RWPE1 (cell line): ENCODE results near the gene CYTIP.
A peak's percentile ranks its signal among the peaks of the same experiment; 100 is the strongest.
"Not testable (repeated sequence)": the region's sequence is repeated elsewhere in the genome, so short reads cannot be mapped to it uniquely, and the experiment has no call there.

ENCODE experiments used
- CTCF ChIA-PET: fragments of 350-600 bp; sonication (Branson Sonifier 250); formaldehyde crosslinking; extraction: SDS; loops from one replicate; lab custom pipeline; 2021; lab: Yijun Ruan, JAX
- POLR2A ChIA-PET: fragments of 400-600 bp; formaldehyde crosslinking; extraction: SDS; loops from one replicate; lab custom pipeline; 2020; ENCODE audit warnings: antibody characterized with exemption; ENCODE audit not compliant: low non-redundant PET; lab: Yijun Ruan, JAX
- DNase-seq: peaks from one replicate; pipeline ENCODE4 v3.0.0; 2012; ENCODE audit warnings: low spot score
- H3K27ac ChIP-seq: fragments of 450-650 bp; 2 replicates; pipeline ENCODE4 v1.5.1; 2017
- TF ChIP-seq, protein P1 (sequence below): fragments of 450-650 bp; conservative IDR thresholded peaks from 2 replicates; pipeline ENCODE4 v1.5.1; 2017; ENCODE audit warnings: low read depth, mild to moderate bottlenecking

Gene CYTIP

DNA sequence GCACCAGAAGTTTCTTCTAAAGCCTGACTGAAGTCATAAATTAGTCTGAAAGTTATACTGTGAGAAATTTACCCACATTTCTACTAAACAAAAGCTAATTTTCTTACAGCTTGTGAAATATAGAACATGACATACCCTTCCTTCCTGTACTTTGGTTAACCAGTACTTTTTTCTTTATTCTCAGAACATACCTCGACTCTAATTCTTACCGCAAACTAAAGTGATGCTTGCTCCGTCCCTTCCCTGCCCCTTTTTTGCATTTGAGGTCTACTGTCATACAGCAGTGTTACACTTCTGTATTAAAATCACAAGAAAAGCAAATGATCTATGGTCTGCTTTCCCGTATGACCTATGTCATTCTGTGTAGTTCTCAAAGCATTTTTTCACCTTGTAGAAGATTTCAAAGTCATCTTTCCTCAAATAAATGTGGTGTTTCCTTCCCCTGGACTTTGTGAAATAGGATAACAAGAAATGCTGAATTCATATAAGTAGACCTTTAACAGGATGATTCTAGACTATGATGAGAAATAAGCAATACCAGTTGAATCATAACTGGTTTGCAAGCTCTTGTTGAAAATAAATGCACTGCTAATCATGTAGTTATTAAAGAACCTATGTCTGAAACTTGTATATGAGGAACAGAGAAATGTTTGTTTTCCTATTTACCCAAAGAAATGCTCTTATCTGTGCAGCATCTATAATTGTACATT, 30.4 kb downstream of the CYTIP start:
- POLR2A ChIA-PET, result no interaction called here
- CTCF ChIA-PET, result no interaction called here

DNA sequence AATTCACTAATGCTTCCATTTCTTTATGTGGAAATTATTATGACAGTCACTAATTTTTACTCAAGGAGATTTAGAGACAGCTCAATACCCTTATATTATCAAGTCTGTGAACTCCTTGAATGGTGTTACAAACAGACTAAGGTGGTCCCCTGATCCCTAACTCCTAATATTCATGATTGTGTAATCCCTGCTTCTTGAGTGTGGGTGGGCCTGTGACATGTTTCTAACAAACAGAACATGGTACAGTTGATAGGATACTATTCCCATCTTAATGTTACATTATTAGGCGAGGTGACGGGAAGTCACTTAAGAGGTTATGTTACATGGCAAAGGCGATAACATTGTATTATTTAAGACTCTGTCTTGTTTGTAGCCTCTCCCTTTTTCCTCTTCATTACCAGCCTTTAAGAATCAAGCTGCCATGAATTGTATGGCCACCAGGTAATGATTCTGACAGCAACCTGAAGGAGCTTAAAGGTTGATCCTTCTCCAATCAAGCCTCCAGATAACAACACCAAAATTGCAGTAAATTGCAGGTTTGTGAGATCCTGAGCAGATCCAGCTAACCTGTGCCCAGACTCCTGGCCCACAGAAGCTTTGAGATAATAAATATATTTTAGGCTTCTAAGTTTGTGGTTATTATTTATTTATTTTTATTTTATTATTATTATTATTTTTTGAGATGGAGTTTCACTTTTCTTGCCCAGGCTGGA, 32.1 kb downstream of the CYTIP start:
- DNase-seq, result no peak
- H3K27ac ChIP-seq, result no peak overlapping the region
- ChIA-PET CTCF (no interaction called here), POLR2A (no interaction called here)
- TF ChIP-seq, protein P1, sequence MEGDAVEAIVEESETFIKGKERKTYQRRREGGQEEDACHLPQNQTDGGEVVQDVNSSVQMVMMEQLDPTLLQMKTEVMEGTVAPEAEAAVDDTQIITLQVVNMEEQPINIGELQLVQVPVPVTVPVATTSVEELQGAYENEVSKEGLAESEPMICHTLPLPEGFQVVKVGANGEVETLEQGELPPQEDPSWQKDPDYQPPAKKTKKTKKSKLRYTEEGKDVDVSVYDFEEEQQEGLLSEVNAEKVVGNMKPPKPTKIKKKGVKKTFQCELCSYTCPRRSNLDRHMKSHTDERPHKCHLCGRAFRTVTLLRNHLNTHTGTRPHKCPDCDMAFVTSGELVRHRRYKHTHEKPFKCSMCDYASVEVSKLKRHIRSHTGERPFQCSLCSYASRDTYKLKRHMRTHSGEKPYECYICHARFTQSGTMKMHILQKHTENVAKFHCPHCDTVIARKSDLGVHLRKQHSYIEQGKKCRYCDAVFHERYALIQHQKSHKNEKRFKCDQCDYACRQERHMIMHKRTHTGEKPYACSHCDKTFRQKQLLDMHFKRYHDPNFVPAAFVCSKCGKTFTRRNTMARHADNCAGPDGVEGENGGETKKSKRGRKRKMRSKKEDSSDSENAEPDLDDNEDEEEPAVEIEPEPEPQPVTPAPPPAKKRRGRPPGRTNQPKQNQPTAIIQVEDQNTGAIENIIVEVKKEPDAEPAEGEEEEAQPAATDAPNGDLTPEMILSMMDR, result no peak

More for the DNA sequence above, 30.4 kb downstream of the CYTIP start:
- DNase-seq, result no peak
- no peak overlapping the region for H3K27ac ChIP-seq
- TF ChIP-seq, protein P1, result no peak

DNA sequence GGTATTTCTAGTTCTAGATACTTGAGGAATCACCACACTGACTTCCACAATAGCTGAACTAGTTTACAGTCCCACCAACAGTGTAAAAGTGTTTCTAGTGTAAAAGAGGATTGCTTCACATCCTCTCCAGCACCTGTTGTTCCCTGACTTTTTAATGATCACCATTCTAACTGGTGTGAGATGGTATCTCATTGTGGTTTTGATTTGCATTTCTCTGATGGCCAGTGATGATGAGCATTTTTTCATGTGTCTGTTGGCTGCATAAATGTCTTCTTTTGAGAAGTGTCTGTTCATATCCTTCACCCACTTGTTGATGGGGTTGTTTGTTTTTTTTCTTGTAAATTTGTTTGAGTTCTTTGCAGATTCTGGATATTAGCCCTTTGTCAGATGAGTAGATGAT, 38.5 kb downstream of the CYTIP start:
- POLR2A ChIA-PET, H3K27ac ChIP-seq, DNase-seq: not testable (repeated sequence)
- CTCF ChIA-PET, result interaction anchor here (0.8 kb wide), 1 partner anchor 50 kb away, joined by 3 read pairs; no protein-coding TSS in a partner anchor

DNA sequence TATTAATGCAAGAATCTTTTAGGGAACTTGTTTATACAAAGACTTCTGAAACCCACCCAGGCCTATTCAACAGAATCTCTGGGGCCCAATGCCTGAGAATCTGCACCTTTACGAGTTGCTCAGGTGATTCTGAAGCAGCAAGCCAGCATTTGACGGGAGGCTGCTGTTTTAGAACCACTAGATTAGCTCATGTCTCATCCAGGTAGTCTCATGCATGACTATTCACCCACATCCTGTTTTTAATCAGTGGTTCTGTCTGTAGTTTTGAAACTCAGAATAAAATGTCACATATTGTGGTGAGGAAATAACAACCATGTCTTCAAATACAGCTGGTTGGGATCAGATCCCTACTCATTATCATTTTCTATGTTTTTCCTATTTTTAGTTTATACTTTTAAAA, 39.5 kb downstream of the CYTIP start:
- ChIA-PET CTCF (no interaction called here), POLR2A (interaction anchor here (0.6 kb wide), 1 partner anchor 916 kb away, joined by 3 read pairs; no protein-coding TSS in a partner anchor)
- peak; percentile 8 for DNase-seq
- TF ChIP-seq, protein P1, result no peak
- H3K27ac ChIP-seq, result no peak overlapping the region

DNA sequence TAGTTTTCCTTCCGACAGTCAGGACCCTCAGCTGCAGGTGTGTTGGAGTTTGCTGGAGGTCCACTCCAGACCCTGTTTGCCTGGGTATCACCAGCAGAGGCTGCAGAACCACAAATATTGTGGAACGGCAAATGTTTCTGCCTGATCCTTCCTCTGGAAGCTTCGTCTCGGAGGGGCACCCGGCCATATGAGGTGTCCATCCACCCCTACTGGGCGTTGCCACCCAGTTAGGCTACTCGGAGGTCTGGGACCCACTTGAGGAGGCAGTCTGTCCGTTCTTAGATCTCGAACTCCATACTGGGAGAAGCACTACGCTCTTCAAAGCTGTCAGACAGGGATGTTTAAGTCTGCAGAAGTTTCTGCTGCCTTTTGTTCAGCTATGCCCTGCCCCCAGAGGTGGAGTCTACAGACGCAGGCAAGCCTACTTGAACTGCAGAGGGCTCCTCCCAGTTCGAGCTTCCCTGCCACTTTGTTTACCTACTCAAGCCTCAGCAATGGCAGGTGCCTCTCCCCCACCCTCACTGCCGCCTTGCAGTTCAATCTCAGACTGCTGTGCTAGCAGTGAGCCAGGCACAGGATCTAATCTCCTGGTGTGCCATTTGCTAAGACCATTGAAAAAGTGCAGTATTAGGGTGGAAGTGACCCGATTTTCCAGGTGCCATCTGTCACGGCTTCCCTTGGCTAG, 40.9 kb downstream of the CYTIP start:
- DNase-seq, CTCF ChIA-PET, H3K27ac ChIP-seq: not testable (repeated sequence)

DNA sequence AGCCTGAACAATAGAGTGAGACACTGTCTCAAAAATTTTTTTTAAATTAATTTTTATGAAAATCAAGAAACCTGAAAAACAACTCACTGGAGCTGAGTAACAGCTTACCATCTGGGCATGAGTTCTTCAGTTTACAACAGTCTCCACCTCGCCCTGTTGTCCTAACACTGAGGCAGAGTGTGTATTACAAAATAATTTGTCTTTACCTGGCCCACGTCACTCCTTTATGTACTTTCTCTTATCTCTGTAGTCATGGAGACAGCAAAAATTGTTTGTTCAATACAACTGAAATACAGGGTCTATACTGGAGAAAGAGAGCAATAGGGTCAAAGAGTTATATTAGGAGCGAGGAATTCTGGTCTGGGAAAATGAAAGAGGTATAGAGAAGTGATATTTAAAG, 48.1 kb downstream of the CYTIP start:
- TF ChIP-seq, protein P1, result no peak
- no peak overlapping the region for H3K27ac ChIP-seq
- ChIA-PET CTCF (no interaction called here), POLR2A (no interaction called here)
- DNase-seq, result no peak

More for the DNA sequence above, 40.9 kb downstream of the CYTIP start:
- POLR2A ChIA-PET, result not testable (repeated sequence)

DNA sequence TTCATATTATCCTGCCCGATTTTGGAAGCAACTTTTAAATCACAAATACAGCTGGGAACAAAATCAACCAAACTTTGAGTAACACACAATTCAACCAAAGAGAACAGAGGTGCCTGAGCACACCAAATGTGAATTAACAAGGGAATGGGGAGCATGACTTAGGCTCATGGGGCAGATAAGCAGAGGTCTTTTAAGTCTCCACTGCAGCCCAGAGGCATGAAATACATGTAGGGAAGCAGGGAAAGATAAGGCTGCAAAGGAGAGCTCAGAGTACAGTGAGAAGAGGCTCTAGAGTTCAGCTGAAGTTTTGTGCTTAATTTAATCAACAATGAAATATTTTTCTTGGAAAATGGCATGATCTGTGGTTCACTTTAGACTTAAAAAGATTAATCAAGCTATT, 49.0 kb downstream of the CYTIP start:
- no peak overlapping the region for H3K27ac ChIP-seq
- CTCF ChIA-PET, result no interaction called here
- POLR2A ChIA-PET, result no interaction called here
- DNase-seq, result no peak
- TF ChIP-seq, protein P1, result no peak
